Upper lobe of right lung (tissue), 1 donor: Measurements from ENCODE around the gene SLC9C1. TPM values are rescaled to one million over a fixed set of nuclear protein-coding genes. Genes with fewer than 3 reads are reported as not detected.
A peak's percentile ranks its signal among the peaks of the same experiment; 100 is the strongest.

Experiments
- ATAC-seq: fragments of 200-7000 bp; cut with Tn5 transposase; one replicate; pipeline ENCODE4 v1.9.1; 2020; ENCODE audit warnings: mild to moderate bottlenecking, moderate library complexity
- DNase-seq: peaks from one replicate; pipeline ENCODE4 v3.0.0-alpha.2; 2020
- H3K27ac ChIP-seq: fragments of 200-600 bp; one replicate; pipeline ENCODE4 v1.8.0; 2022
- H3K27me3 ChIP-seq: fragments of 200-600 bp; one replicate; pipeline ENCODE4 v1.8.0; 2022; ENCODE audit warnings: mild to moderate bottlenecking
- H3K36me3 ChIP-seq: fragments of 200-600 bp; one replicate; pipeline ENCODE4 v1.8.0; 2022
- H3K4me1 ChIP-seq: fragments of 200-600 bp; one replicate; pipeline ENCODE4 v1.8.0; 2022
- H3K4me3 ChIP-seq: fragments of 200-600 bp; one replicate; pipeline ENCODE4 v1.8.0; 2022; ENCODE audit warnings: mild to moderate bottlenecking
- H3K9me3 ChIP-seq: fragments of 200-600 bp; one replicate; pipeline ENCODE4 v1.8.0; 2022
- intact Hi-C: fragments of 100-400 bp; cut with DNase I; formaldehyde crosslinking; loops from one replicate; pipeline ENCODE4 v1.11.0; 2022
- total RNA-seq: library from RNA; stranded (reverse); fragmentation: NEBNext Ultra II Directional; extraction: Animal tissue kit (Norgen Biotek cat#: 25700); gene quantifications from one replicate; pipeline ENCODE4 v1.2.1, GENCODE V29; 2021
- TF ChIP-seq, protein P1 (sequence below): fragments of 200-600 bp; IDR thresholded peaks from one replicate; pipeline ENCODE4 v1.8.0; 2022; ENCODE audit warnings: antibody characterized with exemption
- donor health status: DM: no; HTN: yes; CAD: no; lungs with severe emphysema.

SLC9C1 gene
- total RNA-seq, 1 donor from 2014 or later = not detected

DNA sequence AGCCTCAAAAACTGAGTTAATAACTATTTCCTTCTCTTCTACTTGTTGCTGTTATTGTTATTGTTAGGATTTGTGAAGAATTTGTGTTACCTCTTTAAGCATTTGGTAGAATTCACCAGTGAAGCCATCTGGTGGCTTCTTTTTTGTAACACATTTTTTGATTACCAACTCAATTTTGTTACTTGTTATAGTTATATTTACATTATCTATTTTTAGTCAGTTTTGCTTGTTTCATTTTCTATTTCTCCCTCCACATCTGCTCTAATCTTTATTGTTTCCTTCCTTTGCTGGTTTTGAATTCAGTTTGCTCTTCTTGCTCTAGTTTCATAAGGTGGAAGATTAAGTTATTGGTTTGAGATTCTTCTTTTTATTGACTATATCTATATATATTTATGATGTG is 3.7 kb upstream of the SLC9C1 start:
- TF ChIP-seq, protein P1, sequence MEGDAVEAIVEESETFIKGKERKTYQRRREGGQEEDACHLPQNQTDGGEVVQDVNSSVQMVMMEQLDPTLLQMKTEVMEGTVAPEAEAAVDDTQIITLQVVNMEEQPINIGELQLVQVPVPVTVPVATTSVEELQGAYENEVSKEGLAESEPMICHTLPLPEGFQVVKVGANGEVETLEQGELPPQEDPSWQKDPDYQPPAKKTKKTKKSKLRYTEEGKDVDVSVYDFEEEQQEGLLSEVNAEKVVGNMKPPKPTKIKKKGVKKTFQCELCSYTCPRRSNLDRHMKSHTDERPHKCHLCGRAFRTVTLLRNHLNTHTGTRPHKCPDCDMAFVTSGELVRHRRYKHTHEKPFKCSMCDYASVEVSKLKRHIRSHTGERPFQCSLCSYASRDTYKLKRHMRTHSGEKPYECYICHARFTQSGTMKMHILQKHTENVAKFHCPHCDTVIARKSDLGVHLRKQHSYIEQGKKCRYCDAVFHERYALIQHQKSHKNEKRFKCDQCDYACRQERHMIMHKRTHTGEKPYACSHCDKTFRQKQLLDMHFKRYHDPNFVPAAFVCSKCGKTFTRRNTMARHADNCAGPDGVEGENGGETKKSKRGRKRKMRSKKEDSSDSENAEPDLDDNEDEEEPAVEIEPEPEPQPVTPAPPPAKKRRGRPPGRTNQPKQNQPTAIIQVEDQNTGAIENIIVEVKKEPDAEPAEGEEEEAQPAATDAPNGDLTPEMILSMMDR = no peak
- DNase-seq = no peak
- intact Hi-C loops = no loop called here
- Histone ChIP-seq H3K9me3 (no peaks in the 10 kb centered on the region), H3K27me3 (no peaks in the 10 kb centered on the region), H3K4me3 (no peak overlapping the region), H3K36me3 (no peaks in the 10 kb centered on the region), H3K4me1 (peaks cover 3% of the 10 kb centered on the region), H3K27ac (no peak overlapping the region)
- ATAC-seq = no peak

DNA sequence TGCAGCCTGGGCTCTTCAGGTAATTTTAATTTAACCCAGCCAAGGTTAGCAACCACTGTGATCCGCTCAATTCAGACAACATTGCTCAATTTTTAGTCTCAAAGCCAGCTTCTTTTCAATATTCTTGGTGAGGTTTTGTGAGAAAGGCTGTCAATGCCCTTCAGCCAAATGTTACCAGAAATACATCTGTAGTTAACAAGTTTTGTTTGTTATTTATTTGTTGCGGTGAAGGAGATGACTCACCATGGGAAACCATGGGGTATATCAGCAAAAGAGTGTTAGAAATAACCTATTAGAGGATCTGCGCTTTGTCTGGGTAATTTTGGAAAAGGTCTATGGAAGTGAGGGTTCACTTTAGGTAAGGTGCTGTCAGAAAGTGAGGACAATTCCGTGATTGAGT is 5.0 kb downstream of the SLC9C1 start:
- TF ChIP-seq, protein P1 = no peak
- Histone ChIP-seq H3K27ac (no peak overlapping the region), H3K9me3 (no peaks in the 10 kb centered on the region), H3K4me3 (no peak overlapping the region), H3K4me1 (peaks cover 3% of the 10 kb centered on the region), H3K27me3 (no peaks in the 10 kb centered on the region), H3K36me3 (no peaks in the 10 kb centered on the region)
- ATAC-seq (no peak), DNase-seq (no peak)
- intact Hi-C loops = no loop called here

DNA sequence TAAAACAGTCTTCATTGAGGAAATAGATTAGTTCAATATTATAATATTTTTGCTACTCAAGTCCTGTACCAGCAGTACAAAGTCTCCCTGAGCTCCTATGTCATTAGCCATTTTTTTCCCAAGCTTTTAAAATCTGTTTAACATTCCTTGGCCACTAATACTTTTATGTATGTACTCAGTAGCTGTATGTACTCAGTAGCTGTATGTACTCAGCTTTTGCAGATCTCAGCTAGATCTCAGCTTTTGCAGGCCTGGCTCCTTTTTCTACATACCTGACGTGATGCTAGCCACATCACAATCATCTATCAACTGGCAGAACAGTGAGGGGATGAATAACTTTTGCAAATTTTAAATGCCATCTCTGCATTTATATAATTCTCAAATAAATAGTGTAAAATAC is 13.8 kb downstream of the SLC9C1 start:
- TF ChIP-seq, protein P1 = no peak
- H3K27ac ChIP-seq = no peak overlapping the region

GRCh38 chr3:112273536-112273935 is 20.5 kb downstream of the SLC9C1 start:
- DNase-seq = no peak
- no peaks in the 10 kb centered on the region for H3K9me3 ChIP-seq
- H3K27ac ChIP-seq = no peak overlapping the region
- TF ChIP-seq, protein P1 = no peak
- H3K27me3 ChIP-seq = no peaks in the 10 kb centered on the region
- intact Hi-C loops = no loop called here
- H3K4me1 ChIP-seq = no peaks in the 10 kb centered on the region
- no peaks in the 10 kb centered on the region for H3K36me3 ChIP-seq
- ATAC-seq = no peak
- H3K4me3 ChIP-seq = no peak overlapping the region

More for the DNA sequence above, 13.8 kb downstream of the SLC9C1 start:
- ATAC-seq = no peak
- no peak overlapping the region for H3K4me3 ChIP-seq
- H3K36me3 ChIP-seq = no peaks in the 10 kb centered on the region
- no peak for DNase-seq
- H3K27me3 ChIP-seq = no peaks in the 10 kb centered on the region
- no peaks in the 10 kb centered on the region for H3K4me1 ChIP-seq
- H3K9me3 ChIP-seq = no peaks in the 10 kb centered on the region
- intact Hi-C loops = no loop called here

DNA sequence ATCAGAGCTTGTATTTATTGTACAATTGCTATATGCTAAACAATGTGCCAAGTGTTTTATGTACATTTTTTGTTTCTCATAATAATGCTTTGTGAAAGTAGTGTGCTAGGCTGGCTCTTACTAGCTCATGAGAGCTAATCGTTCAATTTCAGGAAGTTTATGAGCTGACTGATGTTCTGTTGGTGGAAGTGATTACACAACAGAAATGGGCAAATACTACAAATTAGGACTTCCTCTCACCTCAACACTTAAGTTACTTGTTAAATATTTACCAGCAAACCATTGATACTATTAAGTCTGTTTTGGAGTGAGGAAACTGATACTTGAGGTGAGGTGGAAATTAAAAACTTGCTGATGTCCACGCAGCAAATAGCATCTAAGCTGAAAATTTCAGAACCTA is 32.3 kb downstream of the SLC9C1 start:
- intact Hi-C loops = no loop called here
- Histone ChIP-seq H3K4me3 (no peak overlapping the region), H3K27me3 (no peaks in the 10 kb centered on the region), H3K4me1 (no peaks in the 10 kb centered on the region), H3K36me3 (no peaks in the 10 kb centered on the region), H3K9me3 (no peaks in the 10 kb centered on the region), H3K27ac (no peak overlapping the region)
- DNase-seq (no peak), ATAC-seq (peak; percentile 84)
- TF ChIP-seq, protein P1 = no peak

DNA sequence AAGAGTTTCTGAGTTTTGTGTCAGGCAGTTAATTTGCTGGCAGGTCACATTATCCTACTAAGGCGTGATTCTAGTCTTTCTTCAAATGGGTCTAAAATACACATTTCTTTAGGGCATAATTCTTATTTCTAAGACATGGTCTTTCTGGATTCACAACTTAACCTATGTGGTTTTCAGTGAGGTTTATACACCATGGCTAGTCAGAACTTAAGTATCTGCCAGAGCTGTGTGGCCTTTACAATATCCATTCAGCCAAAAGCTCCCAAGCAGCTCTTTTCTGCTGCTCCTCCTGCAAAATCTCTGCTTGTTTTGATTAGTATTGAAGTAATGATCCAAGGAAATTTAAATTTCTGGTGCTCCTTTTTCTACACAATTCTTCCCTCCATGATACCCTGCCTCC is 33.5 kb downstream of the SLC9C1 start:
- H3K9me3 ChIP-seq = no peaks in the 10 kb centered on the region
- no peaks in the 10 kb centered on the region for H3K36me3 ChIP-seq
- no peaks in the 10 kb centered on the region for H3K4me1 ChIP-seq
- no peak overlapping the region for H3K4me3 ChIP-seq
- no peaks in the 10 kb centered on the region for H3K27me3 ChIP-seq
- TF ChIP-seq, protein P1 = no peak
- intact Hi-C loops = no loop called here
- DNase-seq (no peak), ATAC-seq (no peak)
- no peak overlapping the region for H3K27ac ChIP-seq
